Left forelimb (tissue), 1 donor: ENCODE data around the gene EVI5L.
A peak's percentile ranks its signal among the peaks of the same experiment; 100 is the strongest.
"Not testable (repeated sequence)": the region's sequence is repeated elsewhere in the genome, so short reads cannot be mapped to it uniquely, and the experiment has no call there.

ENCODE experiments used
- DNase-seq: peaks from one replicate; pipeline ENCODE4 v3.0.0-alpha.2; 2018; ENCODE audit warnings: low spot score

The EVI5L gene

DNA sequence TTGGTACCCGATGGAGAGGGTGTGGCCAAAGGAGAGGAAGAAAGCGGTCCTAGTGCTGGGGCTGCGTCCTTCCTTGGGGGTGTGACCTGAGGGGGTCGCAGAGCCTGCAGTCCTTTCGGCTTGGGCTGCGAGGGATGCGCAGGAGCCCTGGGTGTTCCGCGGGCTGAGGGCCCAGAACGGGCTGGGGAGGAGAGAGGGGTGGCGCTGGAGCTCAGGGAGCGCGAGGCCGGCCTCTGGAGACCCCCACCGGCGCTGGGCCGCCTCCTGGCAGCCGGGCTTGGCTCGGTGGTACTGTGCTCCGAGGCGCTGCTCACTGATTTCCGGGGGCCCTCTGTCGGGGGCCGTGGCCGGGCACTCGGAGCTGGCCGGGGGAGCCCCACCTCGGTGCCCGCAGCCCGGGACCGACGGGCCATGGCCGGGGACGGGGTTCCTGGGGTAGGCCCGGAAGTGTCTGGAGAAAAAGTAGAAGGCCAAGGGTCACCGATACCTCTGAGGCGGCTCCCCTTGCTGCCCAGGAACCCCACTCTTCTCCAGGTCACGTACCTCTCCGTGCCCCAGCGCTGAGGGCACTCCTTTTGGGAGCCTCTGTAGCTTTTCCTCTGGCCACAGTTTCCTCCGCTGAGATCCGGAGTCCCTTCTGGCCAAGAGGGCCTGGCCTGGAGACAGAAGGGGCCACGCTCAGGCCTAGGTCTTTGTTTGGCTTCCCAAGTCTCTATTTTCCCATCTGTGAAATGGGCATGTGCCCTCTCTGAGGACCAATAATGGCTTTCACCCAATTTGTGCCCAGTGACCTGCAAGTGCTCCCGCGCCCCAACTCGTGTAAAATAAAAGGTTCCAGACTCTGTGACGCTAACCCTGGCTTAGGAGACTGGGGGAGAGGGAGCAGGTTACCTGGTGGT lies 42.5 kb downstream of the EVI5L start:
- DNase-seq: peak; percentile 45

- peak; percentile 65 for DNase-seq
These were observed 43.5 kb downstream of the EVI5L start for GRCh38 chr19:7873304-7874075.

GRCh38 chr19:7874076-7874896 lies 44.3 kb downstream of the EVI5L start, which contains the start of gene PRR36:
Gene PRR36 (minus strand): TSS chr19:7874390. CDS start chr19:7873689, 701 bp downstream.
- peak; percentile 70 for DNase-seq

- DNase-seq: peak; percentile 60
These were observed 44.9 kb downstream of the EVI5L start for GRCh38 chr19:7874897-7875273.

DNA sequence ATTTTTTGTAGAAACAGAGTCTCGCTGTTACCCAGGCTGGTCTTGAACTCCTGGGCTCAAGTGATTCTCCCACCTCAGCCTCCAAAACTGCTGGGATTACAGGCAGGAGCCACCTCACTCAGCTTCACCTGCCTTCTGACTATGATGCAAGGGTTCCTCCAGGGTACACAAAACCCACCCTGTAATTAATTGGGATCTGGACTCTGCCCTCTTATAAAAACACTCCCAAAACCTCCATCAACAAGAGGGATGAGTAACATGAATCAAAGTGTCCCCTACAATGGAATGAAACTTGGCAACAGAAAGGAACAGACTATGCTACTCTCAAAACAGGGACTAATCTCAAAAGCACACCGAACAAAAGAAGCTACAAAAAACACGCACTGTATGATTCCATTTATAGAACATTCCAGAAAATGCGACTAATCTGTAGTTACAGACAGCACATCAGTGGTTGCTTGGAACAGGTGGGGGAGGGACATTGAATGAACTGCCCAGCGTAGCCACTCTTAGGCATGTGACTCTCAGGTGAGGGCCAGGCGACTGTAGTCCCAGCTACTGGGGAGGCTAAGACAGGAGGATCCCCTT lies 47.3 kb downstream of the EVI5L start:
- DNase-seq: no peak

DNA sequence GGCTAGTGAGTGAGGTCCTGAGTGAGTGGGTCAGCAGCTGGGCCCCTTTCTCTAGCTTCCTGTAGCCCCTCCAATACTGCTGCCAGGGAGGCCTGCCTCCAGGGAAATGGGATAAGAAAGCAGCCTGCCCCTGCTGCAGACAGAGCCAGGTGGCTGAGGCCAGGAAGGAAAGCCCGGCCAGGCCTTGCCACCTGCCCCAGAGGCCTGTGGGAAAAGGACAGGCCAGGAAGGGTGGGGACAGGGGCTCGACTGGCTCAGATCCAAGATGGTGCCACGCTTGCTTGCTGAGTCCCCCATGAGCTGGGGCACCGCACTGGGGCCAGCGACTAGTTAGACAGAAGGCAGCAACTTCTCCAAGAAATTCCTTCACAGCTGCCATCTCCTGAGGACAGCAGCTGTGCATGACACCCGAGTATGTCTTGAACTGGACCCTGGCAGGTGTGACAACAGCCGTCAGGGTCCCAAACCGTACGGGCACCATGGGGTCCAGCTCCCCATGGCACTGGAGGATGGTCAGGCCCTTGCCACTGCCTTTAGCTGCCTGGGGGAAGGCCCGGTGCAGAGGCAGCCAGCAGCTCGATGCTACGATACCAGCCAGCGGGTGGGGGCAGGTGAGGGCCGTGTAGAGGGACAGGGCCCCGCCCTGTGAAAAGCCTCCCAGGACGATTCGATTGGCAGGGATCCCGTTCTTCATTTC lies 49.2 kb downstream of the EVI5L start:
- no peak for DNase-seq

- no peak for DNase-seq
These were observed 49.8 kb downstream of the EVI5L start for GRCh38 chr19:7879836-7880235.

- DNase-seq: no peak
These were observed 51.9 kb downstream of the EVI5L start for GRCh38 chr19:7881910-7882309.

DNA sequence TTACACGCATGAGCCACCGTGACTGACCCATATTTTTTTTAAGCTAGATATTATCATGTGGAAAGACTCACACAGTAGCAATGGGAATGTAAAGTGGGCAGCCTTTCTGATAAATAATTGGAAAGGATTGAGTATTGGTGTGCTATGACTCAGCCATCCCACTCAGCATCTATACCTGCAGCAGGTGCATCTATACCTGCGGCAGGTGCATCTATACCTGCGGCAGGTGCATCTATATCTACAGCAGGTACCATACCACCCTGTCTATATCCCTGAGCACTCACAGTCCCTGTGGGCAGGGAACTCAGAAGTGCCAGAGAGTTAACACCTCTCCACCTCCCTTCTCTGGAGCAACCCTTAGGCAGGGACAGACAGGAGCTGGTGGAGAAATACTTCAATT lies 53.1 kb downstream of the EVI5L start:
- no peak for DNase-seq

- no peak for DNase-seq
These were observed 54.0 kb downstream of the EVI5L start for GRCh38 chr19:7883796-7884570.

DNA sequence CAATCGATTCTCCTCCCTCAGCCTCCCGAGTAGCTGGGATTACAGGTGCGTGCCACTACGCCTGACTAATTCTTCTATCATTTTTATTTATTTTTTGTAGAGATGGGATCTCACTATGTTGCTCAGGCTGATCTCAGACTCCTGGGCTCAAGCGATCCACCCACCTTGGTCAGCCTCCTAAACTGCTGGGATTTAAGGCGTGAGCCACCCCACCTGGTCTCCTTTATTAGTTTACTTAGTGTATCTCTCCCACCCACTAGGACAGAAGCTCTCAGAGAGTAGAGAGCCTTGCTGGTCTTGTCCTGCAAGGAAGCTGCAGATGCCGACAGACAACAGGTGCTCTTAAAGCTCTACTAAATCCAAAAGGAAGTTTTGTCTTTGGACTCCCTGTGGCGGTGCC lies 55.8 kb downstream of the EVI5L start:
- no peak for DNase-seq

GRCh38 chr19:7887408-7888144 lies 57.6 kb downstream of the EVI5L start:
- DNase-seq: no peak

GRCh38 chr19:7888145-7888825 lies 58.3 kb downstream of the EVI5L start, which contains the start of gene LRRC8E:
Gene LRRC8E (plus strand): TSS chr19:7888510. CDS start chr19:7895604, 7,094 bp downstream.
- no peak for DNase-seq

- no peak for DNase-seq
These were observed 58.8 kb downstream of the EVI5L start for GRCh38 chr19:7888826-7889217.

DNA sequence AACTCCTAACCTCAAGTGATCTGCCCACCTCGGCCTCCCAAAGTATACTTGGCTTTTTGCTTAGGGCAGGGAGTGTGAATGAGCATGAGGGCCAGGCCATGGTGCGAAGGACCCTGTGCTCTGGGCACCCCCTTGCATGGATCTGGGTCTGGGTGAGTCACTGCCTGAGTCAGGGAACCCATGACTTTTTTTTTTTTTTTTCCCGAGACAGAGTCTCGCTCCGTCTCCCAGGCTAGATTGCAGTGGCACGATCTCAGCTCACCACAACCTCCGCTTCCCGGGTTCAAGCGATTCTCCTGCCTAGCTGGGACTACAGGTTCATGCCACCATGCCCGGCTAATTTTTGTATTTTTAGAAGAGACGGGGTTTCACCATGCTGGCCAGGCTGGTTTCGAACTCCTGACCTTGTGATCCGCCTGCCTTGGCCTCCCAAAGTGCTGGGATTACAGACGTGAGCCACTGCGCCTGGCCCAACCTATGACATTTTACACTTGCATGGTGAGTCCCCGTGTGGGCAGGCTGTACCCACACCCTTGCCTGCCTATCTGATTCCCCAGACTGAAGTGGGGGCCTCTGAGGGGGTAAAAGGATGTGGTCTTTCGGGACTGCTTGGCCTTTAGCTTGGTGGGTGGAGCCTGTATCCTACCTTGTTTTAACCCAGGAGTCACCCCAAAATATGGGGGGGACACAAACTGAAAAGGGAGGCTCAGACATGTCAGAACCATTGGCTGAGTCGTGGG lies 63.5 kb downstream of the EVI5L start:
- DNase-seq: not testable (repeated sequence)

GRCh38 chr19:7894612-7895309 lies 64.7 kb downstream of the EVI5L start:
- DNase-seq: no peak

- no peak for DNase-seq
These were observed 65.5 kb downstream of the EVI5L start for GRCh38 chr19:7895565-7895964.

DNA sequence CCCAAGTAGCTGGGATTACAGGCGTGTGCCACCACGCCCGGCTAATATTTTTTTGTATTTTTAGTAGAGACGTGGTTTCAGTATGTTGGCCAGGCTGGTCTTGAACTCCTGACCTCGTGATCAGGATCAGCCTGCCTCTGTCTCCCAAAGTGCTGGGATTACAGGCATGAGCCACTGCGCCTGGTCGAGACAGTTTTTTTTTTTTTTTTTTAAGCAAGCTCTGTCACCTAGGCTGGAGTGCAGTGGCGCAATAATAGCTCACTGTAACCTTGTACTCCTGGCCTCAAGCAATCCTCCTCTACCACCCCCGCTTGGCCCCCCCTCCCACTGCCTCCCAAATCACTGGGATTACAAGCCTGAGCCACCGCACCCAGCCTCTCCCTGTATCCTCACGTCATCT lies 67.3 kb downstream of the EVI5L start:
- no peak for DNase-seq
